ENCODE data around the gene LZTS2. TPM values are rescaled to one million over a fixed set of nuclear protein-coding genes. Genes with fewer than 3 reads are reported as not detected.

LZTS2 gene
- total and polyA plus RNA-seq, 2 of the 8 experiments (the other 6 are each of a cell fraction or from before 2014, with no cell fraction given): 75.7 to 99.5 TPM

GRCh38 chr10:100976906-100977305, 22.7 kb upstream of the LZTS2 start:
- peaks cover 0 to 18% (median 5%) of the 10 kb centered on the region in 4 experiments; a peak in 4 of 8 replicates for H3K36me3 ChIP-seq (ENCODE audit: control insufficient read depth in 2 of 4, insufficient read depth in 4 of 4, low read length in 3 of 4)
- no peak overlapping the region for H3K18ac ChIP-seq (ENCODE audit: extremely low read depth, low read length)
- TF ChIP-seq CEBPB (IDR thresholded peaks at IDR 0.05; ENCODE audit: low read depth, low read length) (no peak), JUND (IDR thresholded peaks at IDR 0.05; ENCODE audit: low read length) (no peak), EGR1 (IDR thresholded peaks at IDR 0.05; ENCODE audit: borderline replicate concordance, low read depth, low read length) (no peak)
- no peaks in the 10 kb centered on the region for H3K9me3 ChIP-seq (ENCODE audit: insufficient read depth in 2 of 2, low read depth in 1 of 2, low read length in 1 of 2)
- no peak overlapping the region for H3K4ac ChIP-seq (replicated peaks; ENCODE audit: insufficient read length, low read depth, low read length)
- no peak overlapping the region for H3K23ac ChIP-seq (ENCODE audit: insufficient read length)
- no peaks in the 10 kb centered on the region for H3K79me2 ChIP-seq (ENCODE audit: control insufficient read depth in 1 of 2, insufficient read depth in 2 of 2, low read length in 2 of 2)
- no peak for FAIRE-seq
- H4K91ac ChIP-seq (replicated peaks; ENCODE audit: insufficient read length, low read length): no peak overlapping the region
- no peak overlapping the region for H2BK20ac ChIP-seq (ENCODE audit: low read length)
- CTCF ChIA-PET (ENCODE audit: partially characterized antibody): interaction anchor here (1.1 to 2.7 kb wide), 4 partner anchors 8 to 38 kb away, joined by 4 to 9 read pairs (median 4); no protein-coding TSS in a partner anchor
- no peak overlapping the region for H3K9ac ChIP-seq (replicated peaks in 1 of 4; ENCODE audit: extremely low read depth in 1 of 4, low read depth in 3 of 4, low read length in 3 of 4)
- no peak overlapping the region for H2AK5ac ChIP-seq (ENCODE audit: low read depth, low read length)
- H3K4me1 ChIP-seq (replicated peaks in 1 of 4; ENCODE audit: control insufficient read depth in 3 of 4, insufficient read depth in 4 of 4, low read length in 3 of 4): peaks cover 0 to 4% (median 1%) of the 10 kb centered on the region in 4 experiments; a peak in 1 of 7 replicates
- H3K23me2 ChIP-seq (ENCODE audit: low read depth, low read length): no peaks in the 10 kb centered on the region
- DNase-seq (ENCODE audit: low read depth in 1 of 2, low spot score in 2 of 2): no peak
- H4K8ac ChIP-seq (ENCODE audit: extremely low read depth, insufficient read depth, low read length): no peak overlapping the region
- no peak overlapping the region for H2AFZ ChIP-seq (ENCODE audit: low read length)
- H3K4me3 ChIP-seq (ENCODE audit: extremely low read depth in 1 of 4, insufficient read depth in 2 of 4, low read depth in 3 of 4, low read length in 4 of 4): no peak overlapping the region
- no peaks in the 10 kb centered on the region for H3K27me3 ChIP-seq (replicated peaks in 1 of 4; ENCODE audit: control insufficient read depth in 3 of 4, extremely low read depth in 1 of 4, insufficient read depth in 3 of 4, low read length in 3 of 4)
- no peak overlapping the region for H3K14ac ChIP-seq (ENCODE audit: insufficient read length)
- peaks cover 0 to 11% of the 10 kb centered on the region in 2 experiments for H4K20me1 ChIP-seq (replicated peaks in 1 of 2; ENCODE audit: control insufficient read depth in 1 of 2, insufficient read depth in 2 of 2, low read length in 2 of 2)
- H2BK15ac ChIP-seq (ENCODE audit: low read length): no peak overlapping the region
- no peaks in the 10 kb centered on the region for H3K79me1 ChIP-seq (ENCODE audit: low read depth, low read length)
- H3K4me2 ChIP-seq (ENCODE audit: insufficient read depth in 1 of 2, low read depth in 2 of 2, low read length in 2 of 2): no peak overlapping the region
- H2BK5ac ChIP-seq (ENCODE audit: low read depth, low read length): no peak overlapping the region
- 92 to 100% methylated on average over 1 to 3 of the region's 3 CpGs for WGBS, 2 experiments (ENCODE audit: extremely low coverage in 1 of 2, insufficient coverage in 1 of 2, insufficient read length in 1 of 2, insufficient replicate concordance in 2 of 2, low coverage in 1 of 2, low lambda C conversion rate in 2 of 2, missing lambda C conversion rate in 1 of 2)
- H2BK12ac ChIP-seq (ENCODE audit: low read depth, low read length): no peak overlapping the region
- no peak overlapping the region for H4K5ac ChIP-seq (ENCODE audit: insufficient read length, low read depth, low read length)
- H3K27ac ChIP-seq (ENCODE audit: low read depth, low read length): no peak overlapping the region
- H2BK120ac ChIP-seq (replicated peaks; ENCODE audit: low read depth, low read length): no peak overlapping the region
- H3K56ac ChIP-seq (replicated peaks; ENCODE audit: insufficient read length, low read depth, low read length): no peak overlapping the region
- POLR2A ChIA-PET (ENCODE audit: partially characterized antibody): interaction anchor here (1.0 to 1.7 kb wide), 5 partner anchors 8 to 14 kb away, joined by 3 to 8 read pairs (median 4); partner anchors contain the start of genes MRPL43 and TWNK
